Neural cell (in vitro differentiated cells): Measurements from ENCODE around the gene CNPPD1.

Experiments
- EZH2 ChIP-seq: fragments of 200-600, 300-800 bp; shearing (Covaris generic), sonication (generic); IDR thresholded peaks from 2 replicates; pipeline ENCODE4 v1.6.1; 2014; ENCODE audit warnings: antibody characterized with exemption, low read length, borderline replicate concordance, mild to moderate bottlenecking; ENCODE audit not compliant: insufficient read depth, poor library complexity, severe bottlenecking
- MXI1 ChIP-seq: fragments of 450-650 bp; conservative IDR thresholded peaks from 2 replicates; pipeline ENCODE4 v1.6.1; 2014; ENCODE audit warnings: antibody characterized with exemption, mild to moderate bottlenecking; ENCODE audit not compliant: poor library complexity, severe bottlenecking
- POLR2AphosphoS5 ChIP-seq: IDR thresholded peaks from 2 replicates; pipeline ENCODE4 v1.6.1; 2012
- RAD21 ChIP-seq: fragments of 450-650 bp; conservative IDR thresholded peaks from 2 replicates; pipeline ENCODE4 v1.6.1; 2014; ENCODE audit warnings: antibody characterized with exemption, mild to moderate bottlenecking, moderate library complexity
- SMC3 ChIP-seq: fragments of 450-650 bp; conservative IDR thresholded peaks from 2 replicates; pipeline ENCODE4 v1.6.1; 2014; ENCODE audit warnings: antibody characterized with exemption, mild to moderate bottlenecking, moderate library complexity; ENCODE audit not compliant: poor library complexity
- TAF1 ChIP-seq: IDR thresholded peaks from 2 replicates; pipeline ENCODE4 v1.6.1; 2012; ENCODE audit warnings: low read depth
- TF ChIP-seq, protein P1 (sequence below): fragments of 450-650 bp; IDR thresholded peaks from 2 replicates; pipeline ENCODE4 v1.5.1; 2014; ENCODE audit warnings: antibody characterized with exemption, mild to moderate bottlenecking, moderate library complexity; ENCODE audit not compliant: poor library complexity, severe bottlenecking

- TF ChIP-seq, protein P1, sequence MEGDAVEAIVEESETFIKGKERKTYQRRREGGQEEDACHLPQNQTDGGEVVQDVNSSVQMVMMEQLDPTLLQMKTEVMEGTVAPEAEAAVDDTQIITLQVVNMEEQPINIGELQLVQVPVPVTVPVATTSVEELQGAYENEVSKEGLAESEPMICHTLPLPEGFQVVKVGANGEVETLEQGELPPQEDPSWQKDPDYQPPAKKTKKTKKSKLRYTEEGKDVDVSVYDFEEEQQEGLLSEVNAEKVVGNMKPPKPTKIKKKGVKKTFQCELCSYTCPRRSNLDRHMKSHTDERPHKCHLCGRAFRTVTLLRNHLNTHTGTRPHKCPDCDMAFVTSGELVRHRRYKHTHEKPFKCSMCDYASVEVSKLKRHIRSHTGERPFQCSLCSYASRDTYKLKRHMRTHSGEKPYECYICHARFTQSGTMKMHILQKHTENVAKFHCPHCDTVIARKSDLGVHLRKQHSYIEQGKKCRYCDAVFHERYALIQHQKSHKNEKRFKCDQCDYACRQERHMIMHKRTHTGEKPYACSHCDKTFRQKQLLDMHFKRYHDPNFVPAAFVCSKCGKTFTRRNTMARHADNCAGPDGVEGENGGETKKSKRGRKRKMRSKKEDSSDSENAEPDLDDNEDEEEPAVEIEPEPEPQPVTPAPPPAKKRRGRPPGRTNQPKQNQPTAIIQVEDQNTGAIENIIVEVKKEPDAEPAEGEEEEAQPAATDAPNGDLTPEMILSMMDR = no peak
- TF ChIP-seq MXI1 (no peak), SMC3 (no peak), EZH2 (no peak), RAD21 (no peak), TAF1 (no peak), POLR2AphosphoS5 (no peak)
Observed at GRCh38 chr2:219126555-219126954, 50.2 kb downstream of the CNPPD1 start.
